Heart left ventricle (tissue), 16 donors: ENCODE results near the gene C1orf116. TPM values are rescaled to one million over a fixed set of nuclear protein-coding genes. Genes with fewer than 3 reads are reported as not detected.

ENCODE experiments used
- ATAC-seq, 4 donors: fragments of 200-7000 bp; cut with Tn5 transposase; one replicate each; pipeline ENCODE4 v1.9.1; 2020 to 2022; ENCODE audit warnings: moderate library complexity in 4 of 4, mild to moderate bottlenecking in 3 of 4, moderate number of reproducible peaks in 1 of 4
- DNase-seq, 5 donors: peaks; one replicate each; pipeline ENCODE4 v3.0.0-alpha.2; 2020
- H3K27ac ChIP-seq, 12 donors: fragments of 200-600 bp; sonication (generic) in 4 of 12; one replicate each; pipeline versions ENCODE4 v1.5.0 to v1.8.0; 2016 to 2022; ENCODE audit warnings: mild to moderate bottlenecking in 2 of 12
- H3K27me3 ChIP-seq, 9 donors: fragments of 200-600 bp; sonication (generic) in 2 of 9; one replicate each; pipeline versions ENCODE4 v1.5.1 to v1.8.0; 2016 to 2022; ENCODE audit warnings: mild to moderate bottlenecking in 3 of 9
- H3K36me3 ChIP-seq, 9 donors: fragments of 200-600 bp; sonication (generic) in 2 of 9; one replicate each; pipeline versions ENCODE4 v1.5.0 to v1.8.0; 2018 to 2022; ENCODE audit warnings: mild to moderate bottlenecking in 2 of 9
- H3K4me1 ChIP-seq, 12 donors: fragments of 200-600 bp; sonication (generic) in 4 of 12; one replicate each; pipeline versions ENCODE4 v1.5.0 to v1.8.0; 2016 to 2022; ENCODE audit warnings: mild to moderate bottlenecking in 3 of 12
- H3K4me3 ChIP-seq, 12 donors: fragments of 200-600 bp; sonication (generic) in 4 of 12; one replicate each; pipeline versions ENCODE4 v1.5.0 to v1.8.0; 2017 to 2022; ENCODE audit warnings: mild to moderate bottlenecking in 9 of 12, moderate library complexity in 4 of 12
- H3K9me3 ChIP-seq, 12 donors: fragments of 200-600 bp; sonication (generic) in 4 of 12; one replicate each; pipeline versions ENCODE4 v1.5.0 to v1.8.0; 2016 to 2022; ENCODE audit warnings: mild to moderate bottlenecking in 1 of 12
- POLR2A ChIP-seq, 2 donors: fragments of 450-650 bp; IDR thresholded peaks; one replicate each; pipeline ENCODE4 v1.6.1; 2017; ENCODE audit warnings: antibody characterized with exemption in 2 of 2, mild to moderate bottlenecking in 2 of 2, moderate library complexity in 2 of 2
- WGBS, 4 donors: extraction: QIAGEN DNeasy Blood & Tissue Kit in 2 of 4; methylation state at CpG; one replicate each; pipeline versions ENCODE4 v1.1.5 to v1.1.7; 2013 to 2018; 5-methylcytosine and 5-hydroxymethylcytosine counted together
- intact Hi-C, 10 donors: fragments of 100-400 bp; cut with DNase I; formaldehyde crosslinking; loops; one replicate each; pipeline versions ENCODE4 v1.11.1 to v1.14.2; 2022
- polyA plus RNA-seq, 2 donors: library from polyadenylated mRNA; stranded (reverse); fragments of 200-250 nt; gene quantifications; one replicate each; pipeline ENCODE4 v1.2.3, GENCODE V29; 2013
- total RNA-seq, 9 donors: library from RNA; depleted of rRNA in 2 of 9; stranded (reverse); fragments of >200 nt in 2 of 9; fragmentation: NEBNext Ultra II Directional in 3 of 9; extraction: Animal tissue kit (Norgen Biotek cat#: 25700) in 3 of 9; gene quantifications; one replicate each; pipeline versions ENCODE4 v1.1.0 to v1.2.4, GENCODE V29; 2016 to 2023
- TF ChIP-seq, protein P1 (sequence below), 12 donors: fragments of 200-600 bp; sonication (generic) in 4 of 12; IDR thresholded peaks; one replicate each; pipeline versions ENCODE4 v1.5.0 to v1.8.0; 2018 to 2022; ENCODE audit warnings: antibody characterized with exemption in 12 of 12, mild to moderate bottlenecking in 5 of 12
- donor health status: ischemic (EF 13 %, LVEDD 7.1; RV severe dilation, severe dysfunction).
- donor health status: healthy with polysubstance abuse.
- donor health status: DM: no; HTN: yes; CAD: no.
- donor health status: DM: no; HTN: no; CAD: no.
- donor health status: ischemic (EF 25% LVEDD 6.9; RV normal size, moderate dysfunction).
- donor health status: ischemic (EF 25% LVEDD 5.7; RV mildly dilated, moderate dysfunction).
- donor health status: healthy.
- donor health status: DM: yes; HTN: yes; CAD: no.
- donor health status: ischemic (EF 35%, LVEDD 5.7; RV mildly dilated, moderate dysfunction).
- donor health status: nonischemic (EF 11% LVEDD 7.7; RV severe dilation, severe dysfunction).
- donor health status: DM: yes; HTN: yes; CAD: no.
- donor health status: PGD.
- donor health status: ischemic (EF 29% LVEDD 5.4; RV normal size, mild dysfunction).
- donor health status: nonischemic (EF 23%, LVEDD 6.1; RV moderate dilation, normal function).

Gene C1orf116
- total and polyA plus RNA-seq, 11 donors, result 0.08 to 3.3 (median 0.60) TPM

DNA sequence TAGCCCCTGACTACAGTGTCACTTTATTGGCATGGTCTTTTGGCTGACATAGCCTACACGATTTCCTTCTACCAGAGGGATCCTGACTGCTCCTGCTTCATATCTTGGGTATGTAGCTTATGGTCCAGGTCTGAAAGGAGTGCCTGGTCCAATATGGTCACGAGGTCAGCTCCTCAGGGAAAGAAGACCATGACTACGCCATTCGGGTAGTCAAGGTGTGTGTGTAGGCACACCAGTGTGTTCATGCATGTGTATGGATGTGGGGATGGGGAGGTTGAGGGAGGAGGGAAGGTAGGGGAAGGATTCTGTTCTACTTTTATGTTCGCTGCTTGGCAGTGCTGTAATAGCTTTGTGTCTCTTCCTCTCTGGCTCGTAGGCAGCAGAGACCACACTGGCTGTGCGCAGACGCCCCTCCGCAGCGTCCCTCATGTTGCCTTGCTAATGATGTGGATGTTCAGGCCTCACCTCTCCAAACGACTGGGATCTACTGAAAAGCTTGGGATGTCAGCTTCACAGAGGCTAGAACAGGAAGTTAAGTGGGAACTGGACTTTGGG is 46.1 kb upstream of the C1orf116 start:
- intact Hi-C loops, result loop anchor here in 3 of 10 donors (1.0 to 10.0 kb wide), 3 partner anchors 28 to 166 kb away; no protein-coding TSS in a partner anchor

DNA sequence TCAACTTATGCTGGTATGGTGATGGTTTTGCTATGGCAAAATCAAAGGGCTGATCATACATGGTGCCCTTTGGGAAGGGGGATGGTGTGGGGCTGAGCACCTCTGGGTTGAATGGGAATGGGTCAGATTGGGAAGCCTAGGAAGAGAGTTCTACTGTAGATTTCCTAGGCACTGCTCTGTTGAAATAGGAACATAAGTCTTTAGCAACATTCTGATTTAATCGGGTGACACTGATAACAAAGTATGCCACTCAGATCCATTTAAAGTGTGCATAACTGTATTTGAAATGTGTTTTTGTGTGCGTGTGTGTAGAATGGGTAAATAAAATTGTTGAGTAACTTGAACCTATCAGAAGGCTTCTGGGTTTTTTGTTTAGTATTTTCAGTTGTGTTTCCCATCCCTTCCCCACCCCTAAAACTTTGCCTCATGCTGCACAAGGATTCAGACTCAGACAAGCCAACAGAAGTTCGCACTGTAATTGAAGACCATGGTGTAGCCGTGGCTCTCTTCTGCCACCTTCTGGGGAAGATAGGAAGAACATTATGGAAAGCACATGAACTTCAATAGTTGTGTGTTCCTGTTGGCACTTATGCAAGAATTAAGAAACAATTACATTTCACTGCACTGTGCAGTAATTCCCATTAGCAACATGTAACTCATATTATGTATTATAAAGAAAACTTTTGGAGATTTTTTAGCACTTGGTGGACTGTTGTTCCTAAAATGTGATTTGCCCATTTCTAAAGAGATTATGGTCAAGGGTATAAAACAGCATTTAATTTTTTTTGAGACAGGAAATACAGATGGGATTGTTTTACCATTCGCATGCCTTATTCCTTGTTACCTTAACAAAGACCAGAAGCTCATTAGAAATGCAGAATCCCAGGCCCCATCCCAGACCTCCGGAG is 45.2 kb upstream of the C1orf116 start:
- Histone ChIP-seq H3K4me3 (no peak overlapping the region), H3K27ac (peak overlapping the region in 6 of 12 donors; percentile 25 to 68 (median 46)), H3K27me3 (no peaks in the 10 kb centered on the region), H3K4me1 (peaks cover 0 to 51% (median 11%) of the 10 kb centered on the region in 12 donors), H3K9me3 (no peaks in the 10 kb centered on the region), H3K36me3 (peaks cover 0 to 84% (median 30%) of the 10 kb centered on the region in 9 donors)
- 25 to 38% (median 32%) methylated on average over 6 of the region's 6 CpGs for WGBS, 4 donors
- peak in 3 of 5 donors; percentile 41 to 64 (median 63) for DNase-seq
- peak; percentile 76 to 85 (median 82) for ATAC-seq
- intact Hi-C loops, result loop anchor here in 7 of 10 donors (1.0 to 10.0 kb wide), 4 partner anchors 27 to 165 kb away; partner anchors contain the start of gene YOD1 (in 3 of the 7)
- no peak for TF ChIP-seq POLR2A (IDR thresholded peaks at IDR 0.05)
- TF ChIP-seq, protein P1, sequence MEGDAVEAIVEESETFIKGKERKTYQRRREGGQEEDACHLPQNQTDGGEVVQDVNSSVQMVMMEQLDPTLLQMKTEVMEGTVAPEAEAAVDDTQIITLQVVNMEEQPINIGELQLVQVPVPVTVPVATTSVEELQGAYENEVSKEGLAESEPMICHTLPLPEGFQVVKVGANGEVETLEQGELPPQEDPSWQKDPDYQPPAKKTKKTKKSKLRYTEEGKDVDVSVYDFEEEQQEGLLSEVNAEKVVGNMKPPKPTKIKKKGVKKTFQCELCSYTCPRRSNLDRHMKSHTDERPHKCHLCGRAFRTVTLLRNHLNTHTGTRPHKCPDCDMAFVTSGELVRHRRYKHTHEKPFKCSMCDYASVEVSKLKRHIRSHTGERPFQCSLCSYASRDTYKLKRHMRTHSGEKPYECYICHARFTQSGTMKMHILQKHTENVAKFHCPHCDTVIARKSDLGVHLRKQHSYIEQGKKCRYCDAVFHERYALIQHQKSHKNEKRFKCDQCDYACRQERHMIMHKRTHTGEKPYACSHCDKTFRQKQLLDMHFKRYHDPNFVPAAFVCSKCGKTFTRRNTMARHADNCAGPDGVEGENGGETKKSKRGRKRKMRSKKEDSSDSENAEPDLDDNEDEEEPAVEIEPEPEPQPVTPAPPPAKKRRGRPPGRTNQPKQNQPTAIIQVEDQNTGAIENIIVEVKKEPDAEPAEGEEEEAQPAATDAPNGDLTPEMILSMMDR (IDR thresholded peaks at IDR 0.05), result peak; percentile 80 to 94 (median 89)

More for the DNA sequence above, 46.1 kb upstream of the C1orf116 start:
- DNase-seq (no peak), ATAC-seq (peak in 1 of 4 donors; percentile 12)
- no peak overlapping the region for H3K27ac ChIP-seq
- peaks cover 0 to 74% (median 25%) of the 10 kb centered on the region in 9 donors for H3K36me3 ChIP-seq
- H3K9me3 ChIP-seq, result no peaks in the 10 kb centered on the region
- H3K4me1 ChIP-seq, result peaks cover 0 to 41% (median 11%) of the 10 kb centered on the region in 12 donors
- H3K4me3 ChIP-seq, result no peak overlapping the region
- TF ChIP-seq, protein P1 (IDR thresholded peaks at IDR 0.05), result no peak
- no peak for TF ChIP-seq POLR2A (IDR thresholded peaks at IDR 0.05)
- no peaks in the 10 kb centered on the region for H3K27me3 ChIP-seq
- WGBS, 4 donors, result 79 to 86% (median 82%) methylated on average over 11 of the region's 11 CpGs

DNA sequence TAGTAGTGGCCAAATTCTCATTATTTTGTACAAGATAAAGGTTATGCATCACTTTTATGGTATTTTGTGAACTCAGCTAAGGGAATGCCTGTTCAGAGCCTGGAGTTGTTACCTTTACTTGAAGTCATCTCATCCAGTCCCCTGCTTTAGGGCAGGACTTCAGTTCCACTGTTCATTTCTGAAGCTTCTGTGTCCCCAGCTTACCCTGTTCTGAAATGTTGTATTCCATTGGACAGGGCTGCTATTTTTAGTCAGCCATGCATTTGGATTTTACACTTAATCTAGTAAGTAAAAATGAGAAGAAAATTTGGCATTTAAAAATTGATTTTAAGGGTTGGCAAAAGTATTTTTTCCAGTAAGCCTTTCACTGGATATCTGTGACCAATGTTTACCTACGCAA is 44.5 kb upstream of the C1orf116 start:
- Histone ChIP-seq H3K9me3 (no peaks in the 10 kb centered on the region), H3K4me1 (peaks cover 0 to 58% (median 11%) of the 10 kb centered on the region in 12 donors), H3K4me3 (no peak overlapping the region), H3K27me3 (no peaks in the 10 kb centered on the region), H3K36me3 (peaks cover 0 to 88% (median 35%) of the 10 kb centered on the region in 9 donors), H3K27ac (peak overlapping the region in 6 of 12 donors; percentile 25 to 68 (median 46))
- intact Hi-C loops, result loop anchor here in 6 of 10 donors (1.0 to 10.0 kb wide), 4 partner anchors 26 to 165 kb away; partner anchors contain the start of gene YOD1 (in 3 of the 6)
- TF ChIP-seq, protein P1 (IDR thresholded peaks at IDR 0.05), result no peak
- TF ChIP-seq POLR2A (IDR thresholded peaks at IDR 0.05), result no peak
- ATAC-seq (peak in 2 of 4 donors; percentile 46 to 58), DNase-seq (no peak)
- WGBS, 4 donors, result 84 to 100% (median 98%) methylated on average over 1 of the region's 1 CpG
